K562 (cell line): Measurements from ENCODE around the gene SOBP. TPM values are rescaled to one million over a fixed set of nuclear protein-coding genes. Genes with fewer than 3 reads are reported as not detected.

Experiments
- ATAC-seq: fragments of 200-7000 bp; cut with Tn5 transposase; 3 replicates; pipeline ENCODE4 v1.9.1; 2020; ENCODE audit warnings: moderate library complexity
- BruUV-seq: library from RNA; stranded (reverse); fragments of 400-500 nt; replicated peaks from 2 replicates; lab custom pipeline; 2021; lab: Mats Ljungman, UMichigan
- CTCF ChIA-PET: fragments of 300-600 bp; formaldehyde crosslinking; extraction: SDS; loops from one replicate; lab custom pipeline; 2021; ENCODE audit warnings: low intra/inter-chr PET ratio; lab: Yijun Ruan, JAX
- POLR2A ChIA-PET: fragments of 300-600, 350-650 bp; sonication (Branson Sonifier 250); formaldehyde crosslinking; extraction: SDS; loops from one replicate; lab custom pipeline; 2021; ENCODE audit warnings: antibody characterized with exemption, inconsistent platforms; lab: Yijun Ruan, JAX
- DNase-seq, 4 experiments: peaks; one replicate each; pipeline versions ENCODE4 v3.0.0 to v3.0.0-alpha.2; 2011 to 2018; ENCODE audit warnings: low spot score in 3 of 4, mixed read lengths in 3 of 4; ENCODE audit errors: extremely low read depth in 1 of 4
- FAIRE-seq: peaks from 2 replicates; lab custom pipeline; 2011; peaks lifted over from hg19 to GRCh38; lab: Jason Lieb, UNC
- H2AFZ ChIP-seq: 2 replicates; pipeline ENCODE4 v1.6.0; 2011; ENCODE audit warnings: low read depth, low read length, control low read depth, inconsistent platforms
- H3K27ac ChIP-seq: fragments of 200-600 bp; 3 replicates; pipeline ENCODE4 v1.8.0; 2011; ENCODE audit warnings: low read depth, mild to moderate bottlenecking, control low read depth, inconsistent platforms, low read length, moderate library complexity, mixed read lengths; ENCODE audit errors: extremely low read depth
- H3K27me3 ChIP-seq, 2 experiments: fragments of 300-600 bp in 1 of 2; 2 replicates in 1 of 2; 3 replicates in 1 of 2; pipeline versions ENCODE4 v1.6.0 to v1.8.0; 2011; ENCODE audit warnings: inconsistent platforms in 2 of 2, low read length in 2 of 2, mild to moderate bottlenecking in 1 of 2, mixed read lengths in 1 of 2, moderate library complexity in 1 of 2; ENCODE audit not compliant: control insufficient read depth in 2 of 2, insufficient read depth in 2 of 2
- H3K36me3 ChIP-seq: fragments of 300-600 bp; 3 replicates; pipeline ENCODE4 v1.8.0; 2011; ENCODE audit warnings: mild to moderate bottlenecking, low read length, inconsistent platforms; ENCODE audit not compliant: control insufficient read depth, insufficient read depth
- H3K4me1 ChIP-seq, 2 experiments: fragments of 200-600 bp in 1 of 2; replicated peaks in 1 of 2; 2 replicates in 1 of 2; 3 replicates in 1 of 2; pipeline versions ENCODE4 v1.5.1 to v1.8.0; 2011; ENCODE audit warnings: inconsistent platforms in 2 of 2, low read length in 2 of 2, mild to moderate bottlenecking in 1 of 2, mixed read lengths in 1 of 2, moderate library complexity in 1 of 2; ENCODE audit not compliant: control insufficient read depth in 2 of 2, insufficient read depth in 2 of 2
- H3K4me2 ChIP-seq: 2 replicates; pipeline ENCODE4 v1.6.1; 2011; ENCODE audit warnings: low read length, control low read depth, inconsistent platforms, mixed read lengths; ENCODE audit not compliant: insufficient read depth
- H3K4me3 ChIP-seq: fragments of 200-600 bp; sonication (generic), shearing (Covaris generic); 2 replicates; pipeline ENCODE4 v1.5.1; 2016; ENCODE audit warnings: control low read depth, inconsistent platforms
- H3K79me2 ChIP-seq: fragments of 200-600 bp; 3 replicates; pipeline ENCODE4 v1.8.0; 2011; ENCODE audit warnings: low read length, inconsistent platforms; ENCODE audit not compliant: control insufficient read depth, insufficient read depth
- H3K9ac ChIP-seq, 2 experiments: 2 replicates each; pipeline versions ENCODE4 v1.6.0 to v1.6.1; 2011; ENCODE audit warnings: low read depth in 2 of 2, low read length in 2 of 2, control low read depth in 1 of 2, inconsistent platforms in 1 of 2, mild to moderate bottlenecking in 1 of 2, mixed read lengths in 1 of 2; ENCODE audit not compliant: insufficient read depth in 1 of 2
- H3K9me1 ChIP-seq: one replicate; pipeline ENCODE4 v1.6.0; 2011; ENCODE audit warnings: inconsistent platforms, mild to moderate bottlenecking, low read length, moderate library complexity; ENCODE audit not compliant: control insufficient read depth, insufficient read depth
- H3K9me3 ChIP-seq: replicated peaks from 2 replicates; pipeline ENCODE4 v1.5.1; 2011; ENCODE audit warnings: low read depth, low read length, inconsistent platforms; ENCODE audit not compliant: control insufficient read depth, insufficient read depth
- H4K20me1 ChIP-seq: replicated peaks from 2 replicates; pipeline ENCODE4 v1.6.1; 2011; ENCODE audit warnings: low read length, inconsistent platforms, mixed read lengths; ENCODE audit not compliant: control insufficient read depth, insufficient read depth
- BRF1 ChIP-seq: IDR thresholded peaks from 3 replicates; pipeline ENCODE4 v1.6.1; 2011; ENCODE audit warnings: borderline replicate concordance, mild to moderate bottlenecking; ENCODE audit not compliant: insufficient read length; ENCODE audit errors: extremely low read depth
- E2F1 ChIP-seq: sonication (generic); formaldehyde crosslinking; IDR thresholded peaks from 2 replicates; pipeline ENCODE4 v1.8.1; 2023; ENCODE audit warnings: mild to moderate bottlenecking, missing genetic modification reagents, moderate library complexity
- HNRNPH1 ChIP-seq: fragments of 200-400 bp; formaldehyde crosslinking; optimal IDR thresholded peaks from 2 replicates; pipeline ENCODE3; 2017; ENCODE audit warnings: low read depth, mild to moderate bottlenecking, low read length, moderate library complexity
- MBD2 ChIP-seq: sonication (generic); IDR thresholded peaks from 2 replicates; pipeline ENCODE4 v1.6.1; 2016; ENCODE audit warnings: low read depth, borderline replicate concordance
- NEUROD1 ChIP-seq: fragments of 150-350 bp; IDR thresholded peaks from 2 replicates; pipeline ENCODE4 v1.6.1; 2014; ENCODE audit warnings: borderline replicate concordance, low read length, low read depth; ENCODE audit not compliant: partially characterized antibody
- NR4A1 ChIP-seq, 2 experiments: fragments of 250-450 bp in 1 of 2; fragments of 450-650 bp in 1 of 2; sonication (Bioruptor Pico) in 1 of 2; IDR thresholded peaks; 2 replicates each; pipeline versions ENCODE4 v1.4.0 to v1.6.1; 2016 to 2020; ENCODE audit warnings: mild to moderate bottlenecking in 2 of 2, missing compliant biosample characterization in 1 of 2, missing genetic modification characterization in 1 of 2, moderate library complexity in 1 of 2
- THRAP3 ChIP-seq: fragments of 450-650 bp; IDR thresholded peaks from 2 replicates; pipeline ENCODE4 v1.6.1; 2016; ENCODE audit warnings: mild to moderate bottlenecking, inconsistent platforms, borderline replicate concordance
- TSC22D4 ChIP-seq: fragments of 450-650 bp; IDR thresholded peaks from 2 replicates; pipeline ENCODE4 v1.6.1; 2016; ENCODE audit warnings: missing genetic modification characterization, missing biosample characterization, control low read depth
- ZNF184 ChIP-seq: sonication (generic); formaldehyde crosslinking; IDR thresholded peaks from 2 replicates; pipeline ENCODE4 v1.5.0; 2020; ENCODE audit warnings: missing genetic modification reagents
- WGBS: fragments of 100-300 bp; shearing (Covaris generic); methylation state at CpG from one replicate; pipeline ENCODE4 v1.1.6; 2016; ENCODE audit warnings: low coverage, mixed read lengths; ENCODE audit not compliant: insufficient coverage; ENCODE audit errors: missing lambda C conversion rate; 5-methylcytosine and 5-hydroxymethylcytosine counted together
- in situ Hi-C: fragments of 300-500 bp; cut with MboI; formaldehyde crosslinking; loops from 4 replicates; pipeline ENCODE4 v1.15.0; 2018; ENCODE audit warnings: inconsistent platforms, mixed read lengths
- intact Hi-C: fragments of 100-400 bp; cut with micrococcal nuclease; formaldehyde crosslinking; loops from 2 replicates; pipeline ENCODE4 v1.14.2; 2022
- polyA plus RNA-seq, 8 experiments: library from polyadenylated mRNA; depleted of rRNA in 4 of 8; stranded (reverse) in 5 of 8; unstranded in 3 of 8; fragments of >200 nt; fragmentation: Nextera tagmentation in 2 of 8; fragmentation: Illumina TruSeq in 1 of 8; extraction: Ambion mirVana in 2 of 8; extraction: Trizol in 1 of 8; gene quantifications; 2 replicates each; pipeline versions ENCODE4 v1.2.1 to v1.2.3, GENCODE V29; 2011 to 2014; ENCODE audit warnings: inconsistent platforms in 1 of 8, missing spikeins in 1 of 8
- total RNA-seq, 7 experiments: library from RNA; depleted of rRNA in 6 of 7; stranded (reverse); fragments of >200 nt in 6 of 7; fragmentation: Illumina TruSeq in 2 of 7; extraction: Trizol in 2 of 7; gene quantifications; 2 replicates each; pipeline versions ENCODE4 v1.2.1 to v1.2.3, GENCODE V29; 2011 to 2021; ENCODE audit warnings: low replicate concordance in 1 of 7
- TF ChIP-seq, protein P1 (sequence below): fragments of 450-650 bp; formaldehyde crosslinking; IDR thresholded peaks from 2 replicates; pipeline ENCODE4 v1.4.0; 2020; ENCODE audit warnings: mild to moderate bottlenecking, moderate library complexity

The SOBP gene
- total and polyA plus RNA-seq, 9 of the 15 experiments (the other 6 are each of a cell fraction or from before 2014, with no cell fraction given), result 0.16 TPM; not detected in 8

DNA sequence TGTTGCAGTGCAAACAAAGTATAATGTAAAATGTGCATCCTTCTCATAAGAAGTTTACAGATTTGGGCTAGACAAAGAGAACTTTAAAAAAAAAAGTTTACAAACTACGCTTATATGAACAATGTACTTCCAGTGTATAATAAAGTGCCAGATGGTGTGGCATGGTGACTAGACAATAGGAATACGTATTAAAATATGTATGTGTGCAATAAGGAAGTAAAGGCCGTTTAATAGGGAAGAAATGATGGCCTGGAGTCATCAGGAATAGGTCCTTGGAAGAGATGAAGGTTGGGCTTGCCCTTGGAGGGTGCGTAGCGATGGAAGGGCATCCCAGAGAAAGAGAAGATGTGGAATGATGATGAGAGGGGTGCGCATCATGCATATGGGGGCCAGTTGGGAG, 108.2 kb downstream of the SOBP start (continued):
- TF ChIP-seq BRF1 (no peak), HNRNPH1 (no peak), NR4A1 (CRISPR knock-in tag; IDR thresholded peaks at IDR 0.05) (no peak), NR4A1 (tag; IDR thresholded peaks at IDR 0.05) (no peak), E2F1 (CRISPR knock-in tag) (no peak), THRAP3 (no peak), TSC22D4 (tag) (no peak)
- TF ChIP-seq, protein P1, sequence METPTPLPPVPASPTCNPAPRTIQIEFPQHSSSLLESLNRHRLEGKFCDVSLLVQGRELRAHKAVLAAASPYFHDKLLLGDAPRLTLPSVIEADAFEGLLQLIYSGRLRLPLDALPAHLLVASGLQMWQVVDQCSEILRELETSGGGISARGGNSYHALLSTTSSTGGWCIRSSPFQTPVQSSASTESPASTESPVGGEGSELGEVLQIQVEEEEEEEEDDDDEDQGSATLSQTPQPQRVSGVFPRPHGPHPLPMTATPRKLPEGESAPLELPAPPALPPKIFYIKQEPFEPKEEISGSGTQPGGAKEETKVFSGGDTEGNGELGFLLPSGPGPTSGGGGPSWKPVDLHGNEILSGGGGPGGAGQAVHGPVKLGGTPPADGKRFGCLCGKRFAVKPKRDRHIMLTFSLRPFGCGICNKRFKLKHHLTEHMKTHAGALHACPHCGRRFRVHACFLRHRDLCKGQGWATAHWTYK (CRISPR knock-in tag), result no peak

DNA sequence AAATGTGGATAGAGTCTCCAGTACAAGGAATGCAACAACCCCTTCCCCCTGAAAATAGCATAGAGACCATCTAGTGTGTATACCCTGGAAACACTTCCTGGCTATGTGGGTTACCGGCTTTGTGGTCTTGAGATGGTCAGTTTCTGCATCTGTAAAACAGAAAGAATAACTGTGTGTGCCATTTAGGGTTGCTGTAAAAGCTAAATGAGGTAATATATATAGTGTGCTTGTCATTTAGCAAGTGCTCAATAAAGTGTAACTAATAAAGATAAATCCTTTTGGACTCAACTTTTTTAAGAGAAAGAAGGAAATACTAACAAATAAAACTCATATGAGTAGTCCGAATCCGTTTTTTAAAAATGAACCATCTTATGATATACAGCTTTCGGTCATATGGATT, 109.1 kb downstream of the SOBP start:
- H3K4me3 ChIP-seq, result no peak overlapping the region
- ATAC-seq (no peak), DNase-seq (no peak), FAIRE-seq (no peak)
- intact Hi-C loops, result no loop called here
- no peak overlapping the region for H2AFZ ChIP-seq
- H3K9ac ChIP-seq, result no peak overlapping the region
- H3K27ac ChIP-seq, result no peak overlapping the region
- no peaks in the 10 kb centered on the region for H3K36me3 ChIP-seq
- no peak overlapping the region for H3K4me2 ChIP-seq
- no peaks in the 10 kb centered on the region for H3K9me1 ChIP-seq
- H3K9me3 ChIP-seq, result no peaks in the 10 kb centered on the region
- no peaks in the 10 kb centered on the region for H3K79me2 ChIP-seq
- ChIA-PET POLR2A (interaction anchor here (1.0 to 1.2 kb wide), 3 partner anchors 10 to 483 kb away, joined by 3 to 4 read pairs (median 3); no protein-coding TSS in a partner anchor), CTCF (interaction anchor here (0.7 kb wide), 1 partner anchor 8 kb away, joined by 3 read pairs; no protein-coding TSS in a partner anchor)
- in situ Hi-C loops, result no loop called here
- BruUV-seq, result no TSS peak
- TF ChIP-seq ZNF184 (CRISPR knock-in tag) (no peak), MBD2 (no peak), NEUROD1 (no peak)
- peaks cover 2 to 9% of the 10 kb centered on the region in 2 experiments; a peak in 3 of 5 replicates for H3K27me3 ChIP-seq
- H3K4me1 ChIP-seq, result no peaks in the 10 kb centered on the region
- no peaks in the 10 kb centered on the region for H4K20me1 ChIP-seq
- WGBS, result 6% methylated on average over 4 of the region's 4 CpGs
